Liver (tissue), 9 donors: ENCODE data around the gene NR6A1. TPM values are rescaled to one million over a fixed set of nuclear protein-coding genes. Genes with fewer than 3 reads are reported as not detected.

Experiments used
- DNase-seq: peaks from one replicate; pipeline ENCODE4 v3.0.0-alpha.2; 2017; ENCODE audit warnings: low spot score
- H3K27ac ChIP-seq, 2 donors: one replicate each; pipeline ENCODE4 v1.7.0; 2013; ENCODE audit warnings: inconsistent platforms in 2 of 2, low read length in 2 of 2, control low read depth in 1 of 2, low read depth in 1 of 2, mild to moderate bottlenecking in 1 of 2
- H3K27me3 ChIP-seq, 4 donors: one replicate each; pipeline versions ENCODE4 v1.6.1 to v1.7.0; 2013; ENCODE audit warnings: low read length in 3 of 4, inconsistent platforms in 1 of 4, mild to moderate bottlenecking in 1 of 4, moderate library complexity in 1 of 4; ENCODE audit not compliant: control insufficient read depth in 4 of 4, insufficient read depth in 4 of 4
- H3K36me3 ChIP-seq, 4 donors: one replicate each; pipeline versions ENCODE4 v1.6.1 to v1.7.0; 2013; ENCODE audit warnings: low read length in 3 of 4, mild to moderate bottlenecking in 3 of 4, low read depth in 1 of 4, moderate library complexity in 1 of 4; ENCODE audit not compliant: control insufficient read depth in 4 of 4, insufficient read depth in 3 of 4
- H3K4me1 ChIP-seq, 4 donors: one replicate each; pipeline versions ENCODE4 v1.6.1 to v1.7.0; 2013; ENCODE audit warnings: low read length in 3 of 4, mild to moderate bottlenecking in 3 of 4, moderate library complexity in 1 of 4; ENCODE audit not compliant: control insufficient read depth in 4 of 4, insufficient read depth in 4 of 4
- H3K4me3 ChIP-seq, 3 donors: one replicate each; pipeline versions ENCODE4 v1.6.1 to v1.7.0; 2013; ENCODE audit warnings: low read length in 3 of 3, control low read depth in 1 of 3, low read depth in 1 of 3, mild to moderate bottlenecking in 1 of 3
- H3K9ac ChIP-seq, 2 donors: one replicate each; pipeline ENCODE4 v1.7.0; 2013; ENCODE audit warnings: low read length in 2 of 2, mild to moderate bottlenecking in 2 of 2, moderate library complexity in 2 of 2, control low read depth in 1 of 2, low read depth in 1 of 2
- H3K9me3 ChIP-seq, 4 donors: one replicate each; pipeline versions ENCODE4 v1.6.1 to v1.7.0; 2013; ENCODE audit warnings: low read length in 3 of 4; ENCODE audit not compliant: control insufficient read depth in 4 of 4
- ATF3 ChIP-seq: IDR thresholded peaks from 2 replicates; pipeline ENCODE4 v1.6.1; 2016; ENCODE audit warnings: antibody characterized with exemption
- CTCF ChIP-seq: fragments of 150-350 bp; IDR thresholded peaks from 2 replicates; pipeline ENCODE4 v1.5.1; 2017; ENCODE audit warnings: improper control_type of control experiment, low read depth, low read length; ENCODE audit not compliant: missing input control
- EGR1 ChIP-seq, 2 donors: IDR thresholded peaks; 2 replicates each; pipeline ENCODE4 v1.6.1; 2016 to 2018; ENCODE audit warnings: antibody characterized with exemption in 2 of 2, low read depth in 2 of 2
- FOXA1 ChIP-seq: IDR thresholded peaks from 2 replicates; pipeline ENCODE4 v1.6.1; 2016; ENCODE audit warnings: antibody characterized with exemption
- FOXA2 ChIP-seq: IDR thresholded peaks from 2 replicates; pipeline ENCODE4 v1.6.1; 2016; ENCODE audit warnings: antibody characterized with exemption
- GABPA ChIP-seq, 2 donors: IDR thresholded peaks in 1 of 2; conservative IDR thresholded peaks in 1 of 2; 2 replicates each; pipeline ENCODE4 v1.6.1; 2016; ENCODE audit warnings: antibody characterized with exemption in 2 of 2, mild to moderate bottlenecking in 1 of 2, moderate library complexity in 1 of 2
- HNF4A ChIP-seq, 2 donors: conservative IDR thresholded peaks; 2 replicates each; pipeline ENCODE4 v1.6.1; 2016; ENCODE audit warnings: antibody characterized with exemption in 2 of 2, mild to moderate bottlenecking in 2 of 2
- HNF4G ChIP-seq: IDR thresholded peaks from 2 replicates; pipeline ENCODE4 v1.6.1; 2016; ENCODE audit warnings: antibody characterized with exemption
- JUND ChIP-seq, 2 donors: IDR thresholded peaks; 2 replicates each; pipeline ENCODE4 v1.6.1; 2016; ENCODE audit warnings: antibody characterized with exemption in 2 of 2
- NR2F2 ChIP-seq: IDR thresholded peaks from 2 replicates; pipeline ENCODE4 v1.6.1; 2016; ENCODE audit warnings: antibody characterized with exemption
- RAD21 ChIP-seq, 2 donors: IDR thresholded peaks; 2 replicates each; pipeline ENCODE4 v1.6.1; 2016; ENCODE audit warnings: antibody characterized with exemption in 2 of 2, mild to moderate bottlenecking in 2 of 2
- REST ChIP-seq: IDR thresholded peaks from 2 replicates; pipeline ENCODE4 v1.6.1; 2016; ENCODE audit warnings: antibody characterized with exemption, mild to moderate bottlenecking
- RXRA ChIP-seq, 2 donors: IDR thresholded peaks; 2 replicates each; pipeline ENCODE4 v1.6.1; 2017 to 2018; ENCODE audit warnings: antibody characterized with exemption in 2 of 2, mild to moderate bottlenecking in 1 of 2
- SP1 ChIP-seq: IDR thresholded peaks from 2 replicates; pipeline ENCODE4 v1.6.1; 2018; ENCODE audit warnings: antibody characterized with exemption, mild to moderate bottlenecking
- TAF1 ChIP-seq: conservative IDR thresholded peaks from 2 replicates; pipeline ENCODE4 v1.6.1; 2016; ENCODE audit warnings: antibody characterized with exemption, mild to moderate bottlenecking
- YY1 ChIP-seq: IDR thresholded peaks from 2 replicates; pipeline ENCODE4 v1.6.1; 2016; ENCODE audit warnings: antibody characterized with exemption, mild to moderate bottlenecking
- ZBTB33 ChIP-seq: IDR thresholded peaks from 2 replicates; pipeline ENCODE4 v1.6.1; 2016; ENCODE audit warnings: antibody characterized with exemption
- WGBS: extraction: QIAGEN DNeasy Blood & Tissue Kit; methylation state at CpG from one replicate; pipeline ENCODE4 v1.1.7; 2013; 5-methylcytosine and 5-hydroxymethylcytosine counted together
- polyA plus RNA-seq, 2 donors: library from polyadenylated mRNA; stranded (reverse) in 1 of 2; unstranded in 1 of 2; fragments of 200-250 nt in 1 of 2; fragments of >200 nt in 1 of 2; fragmentation: Nextera tagmentation in 1 of 2; extraction: Ambion mirVana in 1 of 2; gene quantifications; one replicate each; pipeline versions ENCODE4 v1.2.1 to v1.2.3, GENCODE V29; 2013 to 2015
- total RNA-seq, 2 donors: library from RNA; depleted of rRNA; stranded (reverse); fragments of >200 nt; gene quantifications; one replicate each; pipeline ENCODE4 v1.2.3, GENCODE V29; 2014
- TF ChIP-seq, protein P1 (sequence below): IDR thresholded peaks from 2 replicates; pipeline ENCODE4 v1.6.1; 2016; ENCODE audit warnings: antibody characterized with exemption
- donor health status: healthy.
- donor health status: healthy.
- donor health status: healthy.
- donor health status: healthy.
- donor health status: healthy.

Gene NR6A1
- total and polyA plus RNA-seq, 4 donors, result 0.72 to 6.1 (median 2.1) TPM

- Histone ChIP-seq H3K36me3 (no peaks in the 10 kb centered on the region), H3K27ac (no peak overlapping the region), H3K9ac (no peak overlapping the region), H3K4me1 (peaks cover 0 to 9% (median 5%) of the 10 kb centered on the region in 4 donors), H3K4me3 (no peak overlapping the region), H3K27me3 (no peaks in the 10 kb centered on the region), H3K9me3 (no peaks in the 10 kb centered on the region)
- TF ChIP-seq CTCF (no peak), RAD21 (IDR thresholded peaks at IDR 0.05) (no peak), TAF1 (no peak), HNF4A (conservative IDR thresholded peaks at IDR 0.05) (no peak), ZBTB33 (no peak)
- DNase-seq, result no peak
- 76% methylated on average over 2 of the region's 2 CpGs for WGBS
These were observed 157.3 kb downstream of the NR6A1 start for GRCh38 chr9:124613849-124614248.

DNA sequence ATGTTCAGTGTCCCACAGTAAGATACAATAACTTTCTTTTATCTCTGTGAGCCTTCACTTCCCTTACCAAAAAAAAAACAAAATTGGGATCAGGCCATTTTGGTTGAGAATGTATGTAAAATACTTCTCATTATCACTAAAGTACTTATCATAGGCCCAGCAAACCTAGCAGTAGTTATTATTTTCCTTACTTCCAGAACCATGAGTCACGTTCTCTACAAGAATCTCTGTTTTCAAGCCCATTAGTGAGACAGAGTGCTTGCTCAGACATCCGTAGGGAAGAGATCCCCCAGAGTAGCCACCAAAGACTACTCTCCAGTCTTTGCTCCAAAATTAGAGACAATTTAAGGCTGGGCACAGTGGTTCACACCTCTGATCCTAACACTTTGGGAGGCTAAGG, 160.0 kb downstream of the NR6A1 start:
- Histone ChIP-seq H3K27ac (no peak overlapping the region), H3K4me1 (no peaks in the 10 kb centered on the region), H3K4me3 (no peak overlapping the region), H3K27me3 (no peaks in the 10 kb centered on the region), H3K36me3 (no peaks in the 10 kb centered on the region), H3K9me3 (no peaks in the 10 kb centered on the region), H3K9ac (no peak overlapping the region)
- TF ChIP-seq EGR1 (IDR thresholded peaks at IDR 0.05; ENCODE audit: low read depth in 2 of 2), result no peak
- TF ChIP-seq HNF4A (conservative IDR thresholded peaks at IDR 0.05), result no peak
- TF ChIP-seq NR2F2, result no peak
- TF ChIP-seq JUND (IDR thresholded peaks at IDR 0.05), result no peak
- no peak for TF ChIP-seq YY1
- TF ChIP-seq SP1, result no peak
- TF ChIP-seq, protein P1, sequence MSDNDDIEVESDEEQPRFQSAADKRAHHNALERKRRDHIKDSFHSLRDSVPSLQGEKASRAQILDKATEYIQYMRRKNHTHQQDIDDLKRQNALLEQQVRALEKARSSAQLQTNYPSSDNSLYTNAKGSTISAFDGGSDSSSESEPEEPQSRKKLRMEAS, result no peak
- TF ChIP-seq FOXA1, result no peak
- no peak for TF ChIP-seq RAD21 (IDR thresholded peaks at IDR 0.05)
- no peak for TF ChIP-seq FOXA2
- TF ChIP-seq RXRA (IDR thresholded peaks at IDR 0.05), result no peak
- no peak for TF ChIP-seq CTCF
- TF ChIP-seq HNF4G, result no peak
- TF ChIP-seq ATF3, result no peak
- no peak for TF ChIP-seq ZBTB33
- no peak for TF ChIP-seq REST
- TF ChIP-seq TAF1, result no peak
- TF ChIP-seq GABPA (IDR thresholded peaks at IDR 0.05 in 1 of 2, conservative IDR thresholded peaks at IDR 0.05 in 1 of 2), result no peak
- no peak for DNase-seq
- WGBS, result 93% methylated on average over 2 of the region's 2 CpGs
